T-helper 2 cell (primary cell): ENCODE results near the gene RBM38.

Experiments used
- DNase-seq, 5 experiments: peaks; one replicate each; pipeline versions ENCODE4 v3.0.0 to v3.0.0-alpha.2; 2012 to 2022

The RBM38 gene

GRCh38 chr20:57374931-57375651, 16.1 kb upstream of the RBM38 start:
- no peak for DNase-seq

GRCh38 chr20:57375652-57376230, 15.5 kb upstream of the RBM38 start:
- DNase-seq, result no peak

GRCh38 chr20:57377350-57377749, 13.8 kb upstream of the RBM38 start:
- DNase-seq, result no peak

- DNase-seq, result no peak
These were observed 13.1 kb upstream of the RBM38 start for GRCh38 chr20:57378107-57378506.

GRCh38 chr20:57378646-57379262, 12.4 kb upstream of the RBM38 start:
- peak in 1 of 5 experiments; percentile 38 for DNase-seq

- DNase-seq, result peak in 1 of 5 experiments; percentile 85
These were observed 11.9 kb upstream of the RBM38 start for GRCh38 chr20:57379263-57379647.

GRCh38 chr20:57380081-57380750, 11.0 kb upstream of the RBM38 start:
- peak in 1 of 5 experiments; percentile 34 for DNase-seq

- DNase-seq, result peak; percentile 59 to 80 (median 74)
These were observed 9.3 kb upstream of the RBM38 start for GRCh38 chr20:57381596-57382503.

- peak in 1 of 5 experiments; percentile 35 for DNase-seq
These were observed 8.7 kb upstream of the RBM38 start for GRCh38 chr20:57382516-57382915.

GRCh38 chr20:57383447-57384347, 7.5 kb upstream of the RBM38 start:
- no peak for DNase-seq

- no peak for DNase-seq
These were observed 6.7 kb upstream of the RBM38 start for GRCh38 chr20:57384486-57384885.

- no peak for DNase-seq
These were observed 6.0 kb upstream of the RBM38 start for GRCh38 chr20:57384953-57385761.

GRCh38 chr20:57385940-57386339, 5.3 kb upstream of the RBM38 start:
- peak in 1 of 5 experiments; percentile 2 for DNase-seq

- peak in 1 of 5 experiments; percentile 1 for DNase-seq
These were observed 4.4 kb upstream of the RBM38 start for GRCh38 chr20:57386762-57387161.

GRCh38 chr20:57387463-57387862, 3.7 kb upstream of the RBM38 start:
- DNase-seq, result peak in 1 of 5 experiments; percentile 3

- peak in 1 of 5 experiments; percentile 2 for DNase-seq
These were observed 3.2 kb upstream of the RBM38 start for GRCh38 chr20:57387945-57388371.

GRCh38 chr20:57388953-57389694, 2.1 kb upstream of the RBM38 start:
- DNase-seq, result peak; percentile 40 to 77 (median 52)

GRCh38 chr20:57389695-57390603, 1.2 kb upstream of the RBM38 start:
- peak; percentile 41 to 85 (median 62) for DNase-seq
